Measurements from ENCODE around the gene MIER2. TPM values are rescaled to one million over a fixed set of nuclear protein-coding genes. Genes with fewer than 3 reads are reported as not detected.
"Not testable (repeated sequence)": the region's sequence is repeated elsewhere in the genome, so short reads cannot be mapped to it uniquely, and the experiment has no call there.

Gene MIER2
- total RNA-seq, 1 donor from 2014 or later, result 12.7 TPM

DNA sequence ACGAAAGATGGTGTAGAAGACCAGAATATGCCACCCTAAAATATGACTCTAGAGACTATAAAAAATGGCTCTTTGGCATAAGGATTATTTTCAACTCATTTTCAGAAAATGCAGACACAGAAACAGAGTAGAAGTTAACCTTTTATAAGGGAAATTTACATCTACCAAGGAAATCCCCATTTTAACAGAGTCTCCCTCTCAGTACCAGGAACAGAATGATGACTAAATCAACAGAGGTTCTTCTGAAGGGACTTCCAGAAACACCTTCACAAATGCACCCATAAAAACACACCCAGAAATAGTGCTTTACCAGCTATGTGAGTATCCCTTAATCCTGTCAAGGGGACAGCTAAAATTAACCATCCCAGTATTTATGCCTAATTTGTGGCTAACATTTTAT is 82.5 kb downstream of the MIER2 start:
- Histone ChIP-seq H3K4me3 (ENCODE audit: low read depth, low read length) (no peak overlapping the region), H3K36me3 (ENCODE audit: control insufficient read depth, insufficient read depth, low read length) (no peaks in the 10 kb centered on the region), H3K27me3 (ENCODE audit: control insufficient read depth, insufficient read depth, low read length) (peaks cover 7% of the 10 kb centered on the region)
- no peak for TF ChIP-seq CTCF (IDR thresholded peaks at IDR 0.05; ENCODE audit: insufficient read depth, low read length, poor library complexity, severe bottlenecking)
- no peak for DNase-seq (ENCODE audit: low read depth)

DNA sequence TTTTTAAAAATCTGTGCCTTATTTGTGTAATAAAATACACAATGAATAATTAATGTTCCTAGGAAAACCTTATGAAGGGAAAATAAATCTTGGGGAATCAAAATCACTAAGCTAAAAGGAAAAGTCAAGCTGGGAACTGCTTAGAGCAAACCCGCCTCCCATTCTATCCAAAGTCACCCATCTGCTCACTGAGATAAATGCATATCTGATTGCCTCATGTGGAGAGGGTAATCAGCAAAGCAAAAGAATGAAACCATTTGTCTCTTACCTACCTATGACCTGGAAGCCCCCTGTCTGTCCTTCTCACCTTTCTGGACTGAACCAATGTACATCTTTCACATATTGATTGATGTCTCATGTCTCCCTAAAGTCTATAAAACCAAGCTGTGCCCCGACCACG is 87.8 kb downstream of the MIER2 start:
- H3K4me3 ChIP-seq (ENCODE audit: low read depth, low read length); H3K36me3 ChIP-seq (ENCODE audit: control insufficient read depth, insufficient read depth, low read length); DNase-seq (ENCODE audit: low read depth); H3K27me3 ChIP-seq (ENCODE audit: control insufficient read depth, insufficient read depth, low read length): not testable (repeated sequence)

Other genes starting within 250 kb of the MIER2 start
- not detected in 2 replicates for gene OR4F17, start 237.7 kb downstream of the MIER2 start, total RNA-seq
- 63.0 and 64.1 TPM in 2 replicates for gene PLPP2, start 53.4 kb downstream of the MIER2 start, total RNA-seq
- gene C2CD4C, start 64.4 kb upstream of the MIER2 start, total RNA-seq, result not detected in 2 replicates
- gene SHC2, start 116.2 kb upstream of the MIER2 start, total RNA-seq, result 15.2 and 19.5 TPM in 2 replicates
- 0.14 and 0.46 TPM in 2 replicates for gene MADCAM1, start 151.7 kb upstream of the MIER2 start, total RNA-seq
- 52.7 and 68.8 TPM in 2 replicates for gene TPGS1, start 162.7 kb upstream of the MIER2 start, total RNA-seq
- gene CDC34, start 187.0 kb upstream of the MIER2 start, total RNA-seq, result 168 and 194 TPM in 2 replicates
- not detected in 2 replicates for gene GZMM, start 199.3 kb upstream of the MIER2 start, total RNA-seq
- 838 and 979 TPM in 2 replicates for gene BSG, start 227.8 kb upstream of the MIER2 start, total RNA-seq
- gene HCN2, start 245.1 kb upstream of the MIER2 start, total RNA-seq, result 0.13 and 0.48 TPM in 2 replicates

Measured in kidney epithelial cell (primary cell).